CD4-positive, alpha-beta T cell (primary cell): ENCODE results near the gene WDR76. TPM values are rescaled to one million over a fixed set of nuclear protein-coding genes. Genes with fewer than 3 reads are reported as not detected.

Experiments
- ATAC-seq: fragments of 200-7000 bp; cut with Tn5 transposase; one replicate; pipeline ENCODE4 v1.10.0; 2022; ENCODE audit warnings: mild to moderate bottlenecking; ENCODE audit not compliant: poor library complexity
- CTCF ChIA-PET: fragments of 350-600 bp; sonication (Branson Sonifier 250); formaldehyde crosslinking; loops from one replicate; lab custom pipeline; 2021; ENCODE audit warnings: antibody characterized with exemption, inconsistent platforms; lab: Charles Lee
- POLR2A ChIA-PET: fragments of 350-600 bp; sonication (Branson Sonifier 250); formaldehyde crosslinking; loops from one replicate; lab custom pipeline; 2021; ENCODE audit warnings: antibody characterized with exemption, inconsistent platforms; lab: Charles Lee
- DNase-seq, 14 experiments: peaks; one replicate each; pipeline ENCODE4 v3.0.0-alpha.2; 2013 to 2020; ENCODE audit warnings: mixed read lengths in 2 of 14
- H3K27ac ChIP-seq, 2 donors: one replicate each; pipeline versions ENCODE4 v1.5.1 to v1.7.0; 2013; ENCODE audit warnings: low read length in 2 of 2, low read depth in 1 of 2, mild to moderate bottlenecking in 1 of 2
- H3K27me3 ChIP-seq, 2 experiments: 1 replicate in 1 of 2; 2 replicates in 1 of 2; pipeline versions ENCODE4 v1.6.1 to v1.7.0; 2013; ENCODE audit warnings: low read length in 2 of 2, control low read depth in 1 of 2, mild to moderate bottlenecking in 1 of 2, moderate library complexity in 1 of 2; ENCODE audit not compliant: insufficient read depth in 2 of 2, control insufficient read depth in 1 of 2
- H3K36me3 ChIP-seq: one replicate; pipeline ENCODE4 v1.6.1; 2013; ENCODE audit warnings: low read length, control low read depth; ENCODE audit not compliant: insufficient read depth
- H3K4me1 ChIP-seq: one replicate; pipeline ENCODE4 v1.6.1; 2013; ENCODE audit warnings: low read length, control low read depth; ENCODE audit not compliant: insufficient read depth
- H3K4me3 ChIP-seq: one replicate; pipeline ENCODE4 v1.5.1; 2013; ENCODE audit warnings: mild to moderate bottlenecking, low read length, moderate library complexity
- H3K9me3 ChIP-seq, 2 experiments: 1 replicate in 1 of 2; 2 replicates in 1 of 2; pipeline versions ENCODE4 v1.6.1 to v1.7.0; 2013; ENCODE audit warnings: low read length in 2 of 2, mild to moderate bottlenecking in 2 of 2, control low read depth in 1 of 2, moderate library complexity in 1 of 2; ENCODE audit not compliant: control insufficient read depth in 1 of 2, insufficient read depth in 1 of 2
- H3K27ac Mint-ChIP-seq: one replicate; pipeline ENCODE4 v1.8.0; 2020; ENCODE audit warnings: mixed read lengths
- H3K27me3 Mint-ChIP-seq: one replicate; pipeline ENCODE4 v1.8.0; 2021; ENCODE audit warnings: mixed read lengths
- H3K36me3 Mint-ChIP-seq: one replicate; pipeline ENCODE4 v1.8.0; 2021; ENCODE audit warnings: low read depth, mixed read lengths
- H3K4me1 Mint-ChIP-seq: one replicate; pipeline ENCODE4 v1.8.0; 2021; ENCODE audit warnings: low read depth, mixed read lengths
- H3K4me3 Mint-ChIP-seq: one replicate; pipeline ENCODE4 v1.8.0; 2020; ENCODE audit warnings: mild to moderate bottlenecking, mixed read lengths
- H3K9me3 Mint-ChIP-seq: one replicate; pipeline ENCODE4 v1.8.0; 2020; ENCODE audit warnings: mixed read lengths
- intact Hi-C, 2 experiments: fragments of 100-400 bp; cut with DNase I in 1 of 2; cut with micrococcal nuclease in 1 of 2; formaldehyde crosslinking; loops; one replicate each; pipeline versions ENCODE4 v1.15.1 to v1.9.0; 2023 to 2025; cut with DNase I, micrococcal nuclease
- total RNA-seq, 174 experiments: library from RNA in 2 of 174; stranded (reverse) in 2 of 174; gene quantifications; one replicate each; pipeline ENCODE4 v1.2.3 and lab custom pipeline; 2021 to 2026
- TF ChIP-seq, protein P1 (sequence below): fragments of 200-600 bp; IDR thresholded peaks from one replicate; pipeline ENCODE4 v1.8.0; 2022; ENCODE audit warnings: antibody characterized with exemption, mild to moderate bottlenecking

WDR76 gene
- total RNA-seq, 2 experiments from 2014 or later = 7.0 to 8.6 TPM

DNA sequence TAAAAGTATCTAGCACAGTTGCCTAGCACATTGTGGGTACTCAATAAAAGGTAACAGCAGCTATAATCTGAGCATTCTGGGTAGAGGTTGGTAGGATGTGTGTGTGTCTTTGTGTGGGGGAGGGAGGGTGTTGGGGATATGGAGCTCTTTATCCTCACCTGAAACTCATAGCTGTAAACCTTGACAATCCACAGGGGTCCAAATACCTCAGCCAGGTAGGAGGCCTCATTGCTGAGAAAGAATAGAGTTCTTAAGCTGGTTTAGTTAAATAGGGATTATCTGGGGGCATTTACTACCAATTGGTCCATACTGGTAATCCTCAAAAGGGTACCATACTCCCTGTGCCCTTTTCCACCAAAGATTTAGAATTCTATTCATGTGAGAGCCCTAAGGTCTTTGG is 30.8 kb upstream of the WDR76 start:
- Histone ChIP-seq H3K27me3 (peaks cover 0 to 3% of the 10 kb centered on the region in 2 experiments), H3K4me1 (peaks cover 57% of the 10 kb centered on the region), H3K4me3 (no peak overlapping the region), H3K9me3 (peaks cover 0 to 4% of the 10 kb centered on the region in 2 experiments), H3K27ac (no peak overlapping the region), H3K36me3 (peaks cover 54% of the 10 kb centered on the region)
- TF ChIP-seq, protein P1, sequence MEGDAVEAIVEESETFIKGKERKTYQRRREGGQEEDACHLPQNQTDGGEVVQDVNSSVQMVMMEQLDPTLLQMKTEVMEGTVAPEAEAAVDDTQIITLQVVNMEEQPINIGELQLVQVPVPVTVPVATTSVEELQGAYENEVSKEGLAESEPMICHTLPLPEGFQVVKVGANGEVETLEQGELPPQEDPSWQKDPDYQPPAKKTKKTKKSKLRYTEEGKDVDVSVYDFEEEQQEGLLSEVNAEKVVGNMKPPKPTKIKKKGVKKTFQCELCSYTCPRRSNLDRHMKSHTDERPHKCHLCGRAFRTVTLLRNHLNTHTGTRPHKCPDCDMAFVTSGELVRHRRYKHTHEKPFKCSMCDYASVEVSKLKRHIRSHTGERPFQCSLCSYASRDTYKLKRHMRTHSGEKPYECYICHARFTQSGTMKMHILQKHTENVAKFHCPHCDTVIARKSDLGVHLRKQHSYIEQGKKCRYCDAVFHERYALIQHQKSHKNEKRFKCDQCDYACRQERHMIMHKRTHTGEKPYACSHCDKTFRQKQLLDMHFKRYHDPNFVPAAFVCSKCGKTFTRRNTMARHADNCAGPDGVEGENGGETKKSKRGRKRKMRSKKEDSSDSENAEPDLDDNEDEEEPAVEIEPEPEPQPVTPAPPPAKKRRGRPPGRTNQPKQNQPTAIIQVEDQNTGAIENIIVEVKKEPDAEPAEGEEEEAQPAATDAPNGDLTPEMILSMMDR = no peak
- DNase-seq (no peak), ATAC-seq (no peak)
- Mint-ChIP-seq H3K27me3 (no peaks in the 10 kb centered on the region), H3K36me3 (peaks cover 90% of the 10 kb centered on the region), H3K27ac (peak overlapping the region; percentile 99), H3K4me3 (peak overlapping the region; percentile 68), H3K4me1 (peaks cover 91% of the 10 kb centered on the region), H3K9me3 (no peaks in the 10 kb centered on the region)
- ChIA-PET CTCF (interaction anchor here (2.4 kb wide), 1 partner anchor 19 kb away, joined by 6 read pairs; the partner anchor contains the start of gene ELL3), POLR2A (interaction anchor here (6.8 kb wide), 1 partner anchor 19 kb away, joined by 48 read pairs; the partner anchor contains the start of gene ELL3)
- intact Hi-C loops = loop anchor here in 1 of 2 experiments (10.0 kb wide), 1 partner anchor 281 kb away; the partner anchor contains the start of gene MAP1A

- peaks cover 0 to 3% of the 10 kb centered on the region in 2 experiments for H3K27me3 ChIP-seq
- H3K36me3 Mint-ChIP-seq = peaks cover 95% of the 10 kb centered on the region
- ATAC-seq (no peak), DNase-seq (no peak)
- ChIA-PET POLR2A (interaction anchor here (1.5 to 6.8 kb wide), 2 partner anchors 20 to 28 kb away, joined by 6 to 48 read pairs; partner anchors contain the start of genes ELL3 and MFAP1), CTCF (interaction anchor here (2.4 kb wide), 1 partner anchor 19 kb away, joined by 6 read pairs; the partner anchor contains the start of gene ELL3)
- H3K36me3 ChIP-seq = peaks cover 54% of the 10 kb centered on the region
- H3K4me3 ChIP-seq = no peak overlapping the region
- peak overlapping the region; percentile 99 for H3K27ac Mint-ChIP-seq
- TF ChIP-seq, protein P1 = no peak
- no peak overlapping the region for H3K27ac ChIP-seq
- peaks cover 0 to 4% of the 10 kb centered on the region in 2 experiments for H3K9me3 ChIP-seq
- peaks cover 59% of the 10 kb centered on the region for H3K4me1 ChIP-seq
- H3K4me1 Mint-ChIP-seq = peaks cover 94% of the 10 kb centered on the region
- H3K4me3 Mint-ChIP-seq = peak overlapping the region; percentile 68
- intact Hi-C loops = loop anchor here in 1 of 2 experiments (10.0 kb wide), 1 partner anchor 282 kb away; the partner anchor contains the start of gene MAP1A
- H3K9me3 Mint-ChIP-seq = no peaks in the 10 kb centered on the region
- H3K27me3 Mint-ChIP-seq = no peaks in the 10 kb centered on the region
These were observed 30.2 kb upstream of the WDR76 start for GRCh38 chr15:43796566-43796965.

- H3K4me3 ChIP-seq = no peak overlapping the region
- H3K27me3 Mint-ChIP-seq = no peaks in the 10 kb centered on the region
- H3K4me1 ChIP-seq = peaks cover 39% of the 10 kb centered on the region
- no peaks in the 10 kb centered on the region for H3K27me3 ChIP-seq
- no peaks in the 10 kb centered on the region for H3K9me3 Mint-ChIP-seq
- ATAC-seq (no peak), DNase-seq (no peak)
- H3K36me3 Mint-ChIP-seq = peaks cover 82% of the 10 kb centered on the region
- no peaks in the 10 kb centered on the region for H3K9me3 ChIP-seq
- peak overlapping the region; percentile 79 to 92 for H3K27ac ChIP-seq
- ChIA-PET POLR2A (interaction anchor here (1.5 to 6.8 kb wide), 5 partner anchors 9 to 50 kb away, joined by 8 to 74 read pairs (median 39); partner anchors contain the start of genes ELL3, MFAP1, SERF2 and WDR76), CTCF (no interaction called here)
- peaks cover 70% of the 10 kb centered on the region for H3K4me1 Mint-ChIP-seq
- intact Hi-C loops = loop anchor here in 1 of 2 experiments (10.0 kb wide), 1 partner anchor 285 kb away; the partner anchor contains the start of gene MAP1A
- H3K36me3 ChIP-seq = peaks cover 51% of the 10 kb centered on the region
- H3K27ac Mint-ChIP-seq = peak overlapping the region; percentile 90
- TF ChIP-seq, protein P1 = no peak
- peak overlapping the region; percentile 51 for H3K4me3 Mint-ChIP-seq
These were observed 27.4 kb upstream of the WDR76 start for GRCh38 chr15:43799209-43799944.
